ENCODE measurements around the gene RNU5D-1. TPM values are rescaled to one million over a fixed set of nuclear protein-coding genes. Genes with fewer than 3 reads are reported as not detected.

The RNU5D-1 gene
- not detected in 2 replicates for total RNA-seq
- long read RNA-seq: 0 reads

GRCh38 chr1:44730741-44731512, at the start of gene RNU5D-1:
TSS of gene RNU5D-1 (minus strand) at chr1:44731170.
- Mint-ChIP-seq H3K27ac (ENCODE audit: unreplicated experiment) (peak within 1 kb of the TSS; percentile 99), H3K4me3 (ENCODE audit: unreplicated experiment) (peak within 1 kb of the TSS; percentile 60), H3K9me3 (ENCODE audit: unreplicated experiment) (no peaks in the 10 kb centered on the region), H3K4me1 (ENCODE audit: unreplicated experiment) (peaks cover 28% of the 10 kb centered on the region), H3K36me3 (ENCODE audit: unreplicated experiment) (no peaks in the 10 kb centered on the region), H3K27me3 (ENCODE audit: unreplicated experiment) (no peaks in the 10 kb centered on the region)
- peak; percentile 95 for DNase-seq (ENCODE audit: extremely low spot score, unreplicated experiment)
- TF ChIP-seq CTCF (IDR thresholded peaks at IDR 0.05): peak; percentile 82

- Mint-ChIP-seq H3K27ac (ENCODE audit: unreplicated experiment) (no peak overlapping the region), H3K36me3 (ENCODE audit: unreplicated experiment) (peaks cover 43% of the 10 kb centered on the region), H3K9me3 (ENCODE audit: unreplicated experiment) (no peaks in the 10 kb centered on the region), H3K27me3 (ENCODE audit: unreplicated experiment) (no peaks in the 10 kb centered on the region), H3K4me1 (ENCODE audit: unreplicated experiment) (peaks cover 39% of the 10 kb centered on the region), H3K4me3 (ENCODE audit: unreplicated experiment) (no peak overlapping the region)
- no peak for DNase-seq (ENCODE audit: extremely low spot score, unreplicated experiment)
- no peak for TF ChIP-seq CTCF (IDR thresholded peaks at IDR 0.05)
These were observed 49.7 kb upstream of the RNU5D-1 start for GRCh38 chr1:44780583-44781121.

- H3K27ac Mint-ChIP-seq (ENCODE audit: unreplicated experiment): no peak overlapping the region
- no peaks in the 10 kb centered on the region for H3K9me3 Mint-ChIP-seq (ENCODE audit: unreplicated experiment)
- no peaks in the 10 kb centered on the region for H3K27me3 Mint-ChIP-seq (ENCODE audit: unreplicated experiment)
- peaks cover 35% of the 10 kb centered on the region for H3K4me1 Mint-ChIP-seq (ENCODE audit: unreplicated experiment)
- DNase-seq (ENCODE audit: extremely low spot score, unreplicated experiment): no peak
- H3K36me3 Mint-ChIP-seq (ENCODE audit: unreplicated experiment): peaks cover 43% of the 10 kb centered on the region
- TF ChIP-seq CTCF (IDR thresholded peaks at IDR 0.05): no peak
- no peak overlapping the region for H3K4me3 Mint-ChIP-seq (ENCODE audit: unreplicated experiment)
These were observed 48.0 kb upstream of the RNU5D-1 start for GRCh38 chr1:44778705-44779576.

DNA sequence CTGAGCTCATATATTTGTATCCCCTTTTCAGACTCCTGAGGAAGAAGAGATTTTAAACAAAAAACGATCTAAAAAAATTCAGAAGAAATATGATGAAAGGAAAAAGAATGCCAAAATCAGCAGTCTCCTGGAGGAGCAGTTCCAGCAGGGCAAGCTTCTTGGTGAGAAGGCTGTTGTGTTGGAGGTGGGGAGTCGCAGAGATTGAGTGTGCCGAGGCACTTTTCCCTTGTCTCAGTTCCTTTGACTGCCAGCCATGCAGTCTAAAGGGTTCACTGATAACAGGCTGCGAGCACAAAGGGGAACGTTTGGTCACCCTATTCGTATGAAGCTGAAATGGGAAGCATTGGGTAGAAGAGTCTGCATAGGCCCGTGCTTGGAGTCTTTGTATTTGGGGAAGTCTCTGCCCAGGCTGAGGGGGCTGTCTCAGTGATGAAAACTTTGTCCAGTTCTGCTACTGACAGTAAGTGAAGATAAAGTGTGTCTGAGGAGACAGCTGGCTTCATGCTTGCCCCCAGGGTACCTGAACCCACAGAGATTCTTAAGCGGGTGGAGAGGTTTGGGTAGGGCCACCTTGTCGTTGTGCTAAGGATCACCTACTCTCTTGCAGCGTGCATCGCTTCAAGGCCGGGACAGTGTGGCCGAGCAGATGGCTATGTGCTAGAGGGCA, 47.1 kb upstream of the RNU5D-1 start:
- Mint-ChIP-seq H3K27ac (ENCODE audit: unreplicated experiment) (peak overlapping the region; percentile 41), H3K9me3 (ENCODE audit: unreplicated experiment) (no peaks in the 10 kb centered on the region)

More for the DNA sequence above, 47.1 kb upstream of the RNU5D-1 start:
- no peak for TF ChIP-seq CTCF (IDR thresholded peaks at IDR 0.05)
- H3K36me3 Mint-ChIP-seq (ENCODE audit: unreplicated experiment): peaks cover 41% of the 10 kb centered on the region
- peak overlapping the region; percentile 93 for H3K4me3 Mint-ChIP-seq (ENCODE audit: unreplicated experiment)
- no peak for DNase-seq (ENCODE audit: extremely low spot score, unreplicated experiment)
- H3K4me1 Mint-ChIP-seq (ENCODE audit: unreplicated experiment): peaks cover 29% of the 10 kb centered on the region
- H3K27me3 Mint-ChIP-seq (ENCODE audit: unreplicated experiment): no peaks in the 10 kb centered on the region
